H1 (cell line): Measurements from ENCODE around the gene RGMB.

Experiments
- CBX8 ChIP-seq: fragments of 300-800, 300-1000 bp; sonication (generic); IDR thresholded peaks from 2 replicates; pipeline ENCODE4 v1.7.1; 2016; ENCODE audit warnings: low read depth, low read length, borderline replicate concordance
- JUN ChIP-seq: IDR thresholded peaks from 2 replicates; pipeline ENCODE4 v1.6.1; 2011; ENCODE audit warnings: low read depth, mild to moderate bottlenecking, improper control_type of control experiment, low read length
- POLR2A ChIP-seq, 2 experiments: IDR thresholded peaks; 1 replicate in 1 of 2; 2 replicates in 1 of 2; pipeline ENCODE4 v1.6.1; 2011; ENCODE audit warnings: low read depth in 2 of 2, low read length in 2 of 2, mild to moderate bottlenecking in 2 of 2; ENCODE audit errors: control extremely low read depth in 1 of 2
- TF ChIP-seq, protein P1 (sequence below): IDR thresholded peaks from 2 replicates; pipeline ENCODE4 v1.6.1; 2012; ENCODE audit warnings: low read length, inconsistent platforms

GRCh38 chr5:98840946-98841345, 67.5 kb downstream of the RGMB start:
- TF ChIP-seq, protein P1, sequence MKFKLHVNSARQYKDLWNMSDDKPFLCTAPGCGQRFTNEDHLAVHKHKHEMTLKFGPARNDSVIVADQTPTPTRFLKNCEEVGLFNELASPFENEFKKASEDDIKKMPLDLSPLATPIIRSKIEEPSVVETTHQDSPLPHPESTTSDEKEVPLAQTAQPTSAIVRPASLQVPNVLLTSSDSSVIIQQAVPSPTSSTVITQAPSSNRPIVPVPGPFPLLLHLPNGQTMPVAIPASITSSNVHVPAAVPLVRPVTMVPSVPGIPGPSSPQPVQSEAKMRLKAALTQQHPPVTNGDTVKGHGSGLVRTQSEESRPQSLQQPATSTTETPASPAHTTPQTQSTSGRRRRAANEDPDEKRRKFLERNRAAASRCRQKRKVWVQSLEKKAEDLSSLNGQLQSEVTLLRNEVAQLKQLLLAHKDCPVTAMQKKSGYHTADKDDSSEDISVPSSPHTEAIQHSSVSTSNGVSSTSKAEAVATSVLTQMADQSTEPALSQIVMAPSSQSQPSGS, result no peak
- TF ChIP-seq CBX8 (no peak), JUN (no peak), POLR2A (IDR thresholded peaks at IDR 0.05; ENCODE audit: control extremely low read depth in 1 of 2, low read depth in 2 of 2, low read length in 2 of 2) (no peak)
